NCI-H774 (cell line): Measurements from ENCODE around the gene SOX5.

ENCODE experiments used
- DNase-seq: peaks from one replicate; lab custom pipeline; 2025; lab: John Stamatoyannopoulos, UW

SOX5 gene

GRCh38 chr12:23949348-23950209 lies at the start of gene SOX5:
TSS of gene SOX5 (minus strand) at chr12:23949670. CDS start at chr12:23949601, 69 bp downstream.
- DNase-seq = peak; percentile 72

- no peak for DNase-seq
Measured at GRCh38 chr12:23987046-23987445, 37.6 kb upstream of the SOX5 start.

GRCh38 chr12:23980826-23981225 lies 31.4 kb upstream of the SOX5 start:
- DNase-seq = no peak

- no peak for DNase-seq
Measured at GRCh38 chr12:23964812-23965211, 15.3 kb upstream of the SOX5 start.

- DNase-seq = no peak
Measured at GRCh38 chr12:23959826-23960225, 10.4 kb upstream of the SOX5 start.

GRCh38 chr12:23954332-23954731 lies 4.9 kb upstream of the SOX5 start:
- no peak for DNase-seq

- DNase-seq = no peak
Measured at GRCh38 chr12:23952071-23952470, 2.6 kb upstream of the SOX5 start.

GRCh38 chr12:23950775-23951451 lies 1.4 kb upstream of the SOX5 start:
- DNase-seq = peak; percentile 55

GRCh38 chr12:23950210-23950774 lies 822 bp upstream of the SOX5 start:
- peak; percentile 55 for DNase-seq

GRCh38 chr12:23948291-23948690 lies 1.2 kb downstream of the SOX5 start:
- no peak for DNase-seq

- no peak for DNase-seq
Measured at GRCh38 chr12:23947395-23947794, 2.1 kb downstream of the SOX5 start.

GRCh38 chr12:23945249-23945648 lies 4.2 kb downstream of the SOX5 start:
- no peak for DNase-seq

- no peak for DNase-seq
Measured at GRCh38 chr12:23944067-23944466, 5.4 kb downstream of the SOX5 start.

GRCh38 chr12:23942841-23943240 lies 6.6 kb downstream of the SOX5 start:
- no peak for DNase-seq

- DNase-seq = no peak
Measured at GRCh38 chr12:23941780-23942179, 7.7 kb downstream of the SOX5 start.

- DNase-seq = no peak
Measured at GRCh38 chr12:23938422-23938821, 11.0 kb downstream of the SOX5 start.

- no peak for DNase-seq
Measured at GRCh38 chr12:23931176-23931575, 18.3 kb downstream of the SOX5 start.

- no peak for DNase-seq
Measured at GRCh38 chr12:23930599-23930998, 18.9 kb downstream of the SOX5 start.

GRCh38 chr12:23929906-23930305 lies 19.6 kb downstream of the SOX5 start:
- no peak for DNase-seq

GRCh38 chr12:23927907-23928306 lies 21.6 kb downstream of the SOX5 start:
- no peak for DNase-seq

- DNase-seq = no peak
Measured at GRCh38 chr12:23921099-23921856, 28.2 kb downstream of the SOX5 start.

GRCh38 chr12:23911574-23911973 lies 37.9 kb downstream of the SOX5 start:
- no peak for DNase-seq
